HG03095 (cell line): ENCODE results near the gene TK2.

Experiments used
- ATAC-seq: cut with Tn5 transposase; IDR thresholded peaks from one replicate; pipeline ENCODE4 v1.9.1; 2021; ENCODE audit warnings: moderate library complexity; ENCODE audit not compliant: unreplicated experiment

TK2 gene

GRCh38 chr16:66547101-66547989 is 2.6 kb downstream of the TK2 start:
- ATAC-seq, result no peak

- ATAC-seq, result no peak
These were observed 5.7 kb downstream of the TK2 start for GRCh38 chr16:66544016-66544757.

GRCh38 chr16:66543541-66543940 is 6.4 kb downstream of the TK2 start:
- no peak for ATAC-seq

- ATAC-seq, result no peak
These were observed 7.5 kb downstream of the TK2 start for GRCh38 chr16:66542396-66542795.

GRCh38 chr16:66541388-66542355 is 8.2 kb downstream of the TK2 start:
- no peak for ATAC-seq

- ATAC-seq, result peak; percentile 78
These were observed 10.1 kb downstream of the TK2 start for GRCh38 chr16:66539623-66540469.

GRCh38 chr16:66538910-66539309 is 11.0 kb downstream of the TK2 start:
- no peak for ATAC-seq

GRCh38 chr16:66537236-66537635 is 12.7 kb downstream of the TK2 start:
- ATAC-seq, result no peak

GRCh38 chr16:66536525-66536924 is 13.4 kb downstream of the TK2 start:
- ATAC-seq, result no peak

GRCh38 chr16:66534376-66534799 is 15.5 kb downstream of the TK2 start:
- no peak for ATAC-seq

GRCh38 chr16:66529475-66529874 is 20.4 kb downstream of the TK2 start:
- no peak for ATAC-seq

GRCh38 chr16:66528294-66528693 is 21.6 kb downstream of the TK2 start:
- ATAC-seq, result no peak

GRCh38 chr16:66525396-66526180 is 24.3 kb downstream of the TK2 start:
- no peak for ATAC-seq

- ATAC-seq, result peak; percentile 62
These were observed 25.2 kb downstream of the TK2 start for GRCh38 chr16:66524601-66525164.

GRCh38 chr16:66523861-66524354 is 26.0 kb downstream of the TK2 start:
- peak; percentile 59 for ATAC-seq

GRCh38 chr16:66522816-66523590 is 26.9 kb downstream of the TK2 start:
- no peak for ATAC-seq

GRCh38 chr16:66521951-66522771 is 27.8 kb downstream of the TK2 start:
- peak; percentile 27 for ATAC-seq
